ENCODE data around the gene LOX.
"Not testable (repeated sequence)": the region's sequence is repeated elsewhere in the genome, so short reads cannot be mapped to it uniquely, and the experiment has no call there.

Gene LOX

DNA sequence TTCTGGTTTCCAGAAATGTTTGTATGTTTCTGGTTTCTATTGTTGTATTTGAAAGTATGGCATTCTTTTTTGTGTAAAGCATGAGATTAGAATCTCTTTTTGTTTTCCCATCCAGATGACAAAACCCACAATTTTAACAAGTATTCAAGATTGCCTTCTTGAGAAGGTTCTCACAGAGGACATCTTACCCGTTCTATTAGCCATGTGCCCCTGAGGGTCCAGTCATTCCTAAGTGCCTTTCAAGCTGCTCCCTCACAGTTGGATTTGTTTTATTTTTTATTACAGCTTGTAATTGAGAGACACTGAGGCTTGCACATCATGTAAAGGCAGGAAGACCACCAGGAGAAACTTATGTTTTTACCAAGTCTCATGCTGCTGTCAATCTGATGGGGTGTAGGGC lies 19.3 kb upstream of the LOX start:
- H3K9me3 ChIP-seq (ENCODE audit: control insufficient read depth, low read length) = no peaks in the 10 kb centered on the region
- no peaks in the 10 kb centered on the region for H3K36me3 ChIP-seq (ENCODE audit: control insufficient read depth, insufficient read depth, low read length)
- no peak overlapping the region for H3K4me3 ChIP-seq (ENCODE audit: extremely low read depth, insufficient read depth, low read length, poor library complexity, severe bottlenecking)
- H3K4me1 ChIP-seq (ENCODE audit: control insufficient read depth, insufficient read depth, low read length, poor library complexity, severe bottlenecking) = peaks cover 10% of the 10 kb centered on the region
- 86 to 100% methylated on average over 1 of the region's 1 CpG for WGBS, 2 experiments (ENCODE audit: insufficient coverage in 2 of 2)
- no peak overlapping the region for H3K27ac ChIP-seq (ENCODE audit: low read depth, low read length, severe bottlenecking)

DNA sequence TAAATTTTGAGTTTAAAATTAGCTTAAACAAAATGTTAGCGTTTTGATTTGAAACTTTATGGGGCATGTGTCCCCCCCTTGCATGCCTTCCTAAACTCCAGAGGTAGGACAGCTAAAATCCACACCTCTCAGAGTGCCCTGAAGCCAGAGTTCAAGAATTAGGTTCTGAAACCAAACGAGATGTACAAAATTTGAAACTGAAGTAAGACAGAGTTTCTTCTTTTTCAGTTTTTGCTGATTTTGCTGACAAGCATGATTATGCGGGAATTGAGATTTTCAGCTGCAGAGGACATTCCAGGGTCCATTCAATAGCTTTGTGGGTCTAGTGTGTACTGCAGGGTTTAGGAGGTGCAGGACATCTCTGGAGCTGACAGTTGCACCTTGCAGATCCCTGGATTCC lies 17.1 kb upstream of the LOX start:
- 100% methylated on average over 2 of the region's 3 CpGs for WGBS, 2 experiments (ENCODE audit: insufficient coverage in 2 of 2)
- Histone ChIP-seq H3K36me3 (ENCODE audit: control insufficient read depth, insufficient read depth, low read length) (no peaks in the 10 kb centered on the region), H3K4me3 (ENCODE audit: extremely low read depth, insufficient read depth, low read length, poor library complexity, severe bottlenecking) (no peak overlapping the region), H3K27ac (ENCODE audit: low read depth, low read length, severe bottlenecking) (no peak overlapping the region), H3K9me3 (ENCODE audit: control insufficient read depth, low read length) (no peaks in the 10 kb centered on the region), H3K4me1 (ENCODE audit: control insufficient read depth, insufficient read depth, low read length, poor library complexity, severe bottlenecking) (peaks cover 14% of the 10 kb centered on the region)

DNA sequence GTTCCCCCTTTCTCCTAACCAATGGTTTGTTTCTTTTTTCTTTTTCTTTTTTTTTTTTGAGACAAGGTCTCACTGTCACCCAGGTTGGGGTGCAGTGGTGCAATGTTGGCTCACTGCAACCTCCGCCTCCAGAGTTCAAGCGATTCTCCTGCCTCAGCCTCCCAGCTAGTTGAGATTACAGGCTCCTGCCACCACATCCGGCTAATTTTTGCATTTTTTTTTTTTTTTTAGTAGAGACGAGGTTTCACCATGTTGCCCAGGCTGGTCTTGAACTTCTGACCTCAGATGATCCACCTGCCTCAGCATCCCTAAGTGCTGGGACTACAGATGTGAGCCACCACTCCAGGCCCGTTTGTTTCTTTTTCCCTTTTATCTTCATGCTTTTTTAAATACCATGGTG lies 16.2 kb upstream of the LOX start:
- 87 to 93% methylated on average over 3 to 4 of the region's 5 CpGs for WGBS, 2 experiments (ENCODE audit: insufficient coverage in 2 of 2)
- H3K36me3 ChIP-seq (ENCODE audit: control insufficient read depth, insufficient read depth, low read length); H3K27ac ChIP-seq (ENCODE audit: low read depth, low read length, severe bottlenecking); H3K4me3 ChIP-seq (ENCODE audit: extremely low read depth, insufficient read depth, low read length, poor library complexity, severe bottlenecking); H3K9me3 ChIP-seq (ENCODE audit: control insufficient read depth, low read length): not testable (repeated sequence)
- H3K4me1 ChIP-seq (ENCODE audit: control insufficient read depth, insufficient read depth, low read length, poor library complexity, severe bottlenecking) = peaks cover 16% of the 10 kb centered on the region

DNA sequence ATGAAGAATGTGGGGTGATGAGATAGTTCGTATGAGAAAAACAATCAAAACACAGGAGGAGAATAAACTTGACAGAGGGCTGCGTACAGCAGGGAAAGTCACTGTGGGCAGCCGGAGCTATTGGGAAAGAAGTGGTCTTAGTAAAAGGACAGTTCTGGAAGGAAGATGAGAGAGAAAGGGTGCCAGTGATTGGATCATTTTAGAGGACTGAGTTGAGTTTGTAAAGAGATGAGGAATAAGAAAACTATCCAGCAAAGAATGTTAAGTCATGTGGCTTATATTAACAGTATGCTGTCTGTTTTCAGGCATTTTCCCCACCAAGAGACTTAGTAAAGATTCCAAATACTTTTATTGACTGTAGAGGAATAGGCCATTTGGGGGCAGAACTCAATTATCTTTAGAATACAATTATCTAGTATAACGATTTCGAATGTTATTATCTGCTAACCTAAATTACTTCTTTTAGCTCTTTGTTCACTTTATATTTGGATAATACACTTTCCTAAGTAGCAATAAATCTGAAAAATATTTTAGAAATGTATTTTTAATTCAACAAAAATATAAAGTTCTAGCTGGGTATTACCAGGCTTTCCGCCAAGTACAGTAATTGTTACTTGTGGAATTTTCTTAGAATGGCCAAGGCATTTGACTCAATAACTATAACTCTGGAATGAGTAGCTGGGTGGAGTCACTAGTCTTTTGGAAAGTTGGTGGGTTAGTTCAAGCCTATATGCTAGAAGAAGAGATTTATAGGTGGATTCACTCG lies 15.5 kb upstream of the LOX start:
- 92 to 93% methylated on average over 3 of the region's 7 CpGs for WGBS, 2 experiments (ENCODE audit: insufficient coverage in 2 of 2)
- Histone ChIP-seq H3K36me3 (ENCODE audit: control insufficient read depth, insufficient read depth, low read length) (no peaks in the 10 kb centered on the region), H3K9me3 (ENCODE audit: control insufficient read depth, low read length) (no peaks in the 10 kb centered on the region), H3K4me3 (ENCODE audit: extremely low read depth, insufficient read depth, low read length, poor library complexity, severe bottlenecking) (no peak overlapping the region), H3K4me1 (ENCODE audit: control insufficient read depth, insufficient read depth, low read length, poor library complexity, severe bottlenecking) (peaks cover 20% of the 10 kb centered on the region), H3K27ac (ENCODE audit: low read depth, low read length, severe bottlenecking) (no peak overlapping the region)

DNA sequence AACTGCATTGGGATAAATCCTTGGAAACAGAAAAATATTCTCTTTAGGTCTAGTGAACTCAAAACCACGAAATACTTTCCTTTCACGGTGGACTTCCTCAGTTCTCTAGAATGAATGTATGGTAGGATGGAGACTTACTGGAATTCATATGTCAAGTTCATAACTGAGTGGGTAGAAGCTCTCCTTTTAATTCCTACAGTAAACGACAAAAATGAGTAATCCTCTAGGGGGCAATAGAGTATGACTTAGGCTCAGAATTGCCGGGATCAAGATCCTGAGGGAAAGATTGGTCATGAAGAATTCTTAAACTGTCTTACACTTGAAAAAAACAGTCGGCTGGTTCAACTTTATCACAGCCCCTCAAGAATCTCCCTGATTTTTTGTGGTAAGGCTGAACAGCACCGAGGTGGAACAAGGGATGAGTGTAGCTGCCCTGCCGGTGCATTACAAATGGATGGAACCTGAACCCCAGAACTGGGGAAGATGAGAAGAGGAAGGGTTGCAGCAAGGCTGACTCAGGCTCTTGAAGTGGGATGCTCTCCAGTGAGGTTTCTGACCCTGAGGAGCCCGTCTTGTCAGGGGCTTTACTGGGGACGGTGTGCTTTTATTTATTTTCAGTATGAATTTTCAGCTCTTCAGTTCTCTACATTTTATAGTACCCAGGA lies 14.0 kb upstream of the LOX start:
- no peak overlapping the region for H3K27ac ChIP-seq (ENCODE audit: low read depth, low read length, severe bottlenecking)
- 50% methylated on average over 2 to 4 of the region's 9 CpGs for WGBS, 2 experiments (ENCODE audit: insufficient coverage in 2 of 2)
- peaks cover 18% of the 10 kb centered on the region for H3K4me1 ChIP-seq (ENCODE audit: control insufficient read depth, insufficient read depth, low read length, poor library complexity, severe bottlenecking)
- no peak overlapping the region for H3K4me3 ChIP-seq (ENCODE audit: extremely low read depth, insufficient read depth, low read length, poor library complexity, severe bottlenecking)
- H3K36me3 ChIP-seq (ENCODE audit: control insufficient read depth, insufficient read depth, low read length) = no peaks in the 10 kb centered on the region
- H3K9me3 ChIP-seq (ENCODE audit: control insufficient read depth, low read length) = no peaks in the 10 kb centered on the region

DNA sequence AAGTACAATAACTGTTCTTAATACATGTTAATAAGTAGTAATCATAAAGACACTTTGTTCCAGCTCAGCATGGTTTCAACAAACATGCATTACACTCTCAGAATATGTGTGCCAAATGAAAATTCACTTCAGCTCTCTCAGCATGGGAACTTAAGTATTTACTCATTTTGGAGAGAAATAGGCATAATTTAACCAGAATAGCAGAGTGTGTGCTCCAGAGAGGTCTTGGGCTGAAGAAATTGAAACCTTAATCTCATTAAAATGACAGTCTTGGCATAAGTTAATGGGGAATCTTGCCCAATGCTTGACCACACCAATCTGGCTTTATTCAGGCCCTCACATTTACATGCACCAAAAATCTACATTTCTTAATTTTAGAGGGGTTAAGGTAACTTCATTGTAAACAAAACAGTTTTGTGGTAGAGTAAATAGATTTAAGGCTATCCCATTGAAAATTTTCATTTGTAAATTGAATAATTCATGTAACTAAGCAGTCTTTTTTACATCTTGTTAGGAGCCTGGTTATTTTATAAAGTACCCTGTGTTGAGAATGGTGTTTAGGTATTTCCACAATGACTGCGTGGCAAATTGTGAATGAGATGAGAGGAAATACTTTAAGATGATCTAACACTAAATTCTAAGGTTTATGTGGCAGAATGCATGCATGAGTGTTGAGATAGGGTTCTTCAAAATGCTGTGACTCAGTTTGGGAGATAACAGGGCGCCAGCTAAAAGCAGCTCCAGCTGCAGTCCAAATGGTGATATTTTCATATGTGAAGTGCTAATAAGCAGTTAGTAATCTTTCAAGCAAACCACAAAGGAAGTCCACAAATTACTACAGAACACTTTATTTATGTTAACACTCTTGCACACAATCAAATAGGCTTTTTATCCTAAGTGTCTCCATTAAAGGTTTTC lies 11.3 kb upstream of the LOX start:
- peak overlapping the region; percentile 69 for H3K27ac ChIP-seq (ENCODE audit: low read depth, low read length, severe bottlenecking)
- H3K4me3 ChIP-seq (ENCODE audit: extremely low read depth, insufficient read depth, low read length, poor library complexity, severe bottlenecking) = no peak overlapping the region
- H3K36me3 ChIP-seq (ENCODE audit: control insufficient read depth, insufficient read depth, low read length) = no peaks in the 10 kb centered on the region
- H3K9me3 ChIP-seq (ENCODE audit: control insufficient read depth, low read length) = no peaks in the 10 kb centered on the region
- H3K4me1 ChIP-seq (ENCODE audit: control insufficient read depth, insufficient read depth, low read length, poor library complexity, severe bottlenecking) = peaks cover 18% of the 10 kb centered on the region
- WGBS, 2 experiments (ENCODE audit: insufficient coverage in 2 of 2) = 83% methylated on average over 1 of the region's 2 CpGs; no CpG with 5 or more reads in 1 of the 2 experiments

DNA sequence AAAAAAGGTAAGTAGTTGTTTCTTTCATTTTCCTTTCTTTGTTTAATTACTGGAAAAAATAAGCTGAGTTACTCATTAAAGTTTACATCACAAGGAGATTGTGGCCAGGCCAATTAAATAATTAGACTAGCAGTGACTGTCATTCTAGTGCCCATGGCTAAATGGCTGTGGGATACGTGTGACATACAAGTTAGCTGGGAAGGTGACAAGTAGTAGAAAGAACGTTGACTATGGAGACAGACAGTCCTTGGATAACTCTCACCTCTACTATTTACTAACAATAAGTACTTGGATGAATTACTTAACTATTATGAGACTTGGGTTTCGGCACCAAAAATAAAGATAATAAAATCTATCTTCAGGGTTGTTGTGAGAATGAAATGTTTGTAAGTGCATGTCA lies 7.0 kb upstream of the LOX start:
- no peak overlapping the region for H3K27ac ChIP-seq (ENCODE audit: low read depth, low read length, severe bottlenecking)
- H3K4me1 ChIP-seq (ENCODE audit: control insufficient read depth, insufficient read depth, low read length, poor library complexity, severe bottlenecking) = peaks cover 29% of the 10 kb centered on the region
- WGBS, 2 experiments (ENCODE audit: insufficient coverage in 2 of 2) = no CpG with 5 or more reads among the region's 3 CpGs
- H3K36me3 ChIP-seq (ENCODE audit: control insufficient read depth, insufficient read depth, low read length) = no peaks in the 10 kb centered on the region
- H3K4me3 ChIP-seq (ENCODE audit: extremely low read depth, insufficient read depth, low read length, poor library complexity, severe bottlenecking) = no peak overlapping the region
- no peaks in the 10 kb centered on the region for H3K9me3 ChIP-seq (ENCODE audit: control insufficient read depth, low read length)

DNA sequence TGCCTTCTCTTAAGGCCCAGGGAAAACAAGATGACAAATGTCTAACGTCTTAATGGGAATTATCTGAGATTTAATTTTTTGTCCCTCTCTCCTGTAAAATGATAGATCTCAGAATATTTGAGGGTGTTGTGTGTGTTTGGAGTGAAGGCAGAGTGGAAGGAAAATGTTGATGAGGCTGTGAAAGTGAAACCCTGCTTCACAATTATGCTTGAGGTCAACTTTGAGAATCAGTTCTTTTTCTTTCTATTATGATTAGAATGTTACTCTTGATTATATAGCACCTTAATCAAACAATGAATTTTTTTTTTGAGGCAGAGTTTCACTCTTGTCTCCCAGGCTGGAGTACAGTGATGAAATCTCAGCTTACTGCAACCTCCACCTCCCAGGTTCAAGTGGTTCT lies 5.5 kb upstream of the LOX start:
- WGBS, 2 experiments (ENCODE audit: insufficient coverage in 2 of 2) = no CpG with 5 or more reads among the region's 1 CpG
- Histone ChIP-seq H3K9me3 (ENCODE audit: control insufficient read depth, low read length) (no peaks in the 10 kb centered on the region), H3K27ac (ENCODE audit: low read depth, low read length, severe bottlenecking) (no peak overlapping the region), H3K4me1 (ENCODE audit: control insufficient read depth, insufficient read depth, low read length, poor library complexity, severe bottlenecking) (peaks cover 27% of the 10 kb centered on the region), H3K36me3 (ENCODE audit: control insufficient read depth, insufficient read depth, low read length) (no peaks in the 10 kb centered on the region), H3K4me3 (ENCODE audit: extremely low read depth, insufficient read depth, low read length, poor library complexity, severe bottlenecking) (no peak overlapping the region)

DNA sequence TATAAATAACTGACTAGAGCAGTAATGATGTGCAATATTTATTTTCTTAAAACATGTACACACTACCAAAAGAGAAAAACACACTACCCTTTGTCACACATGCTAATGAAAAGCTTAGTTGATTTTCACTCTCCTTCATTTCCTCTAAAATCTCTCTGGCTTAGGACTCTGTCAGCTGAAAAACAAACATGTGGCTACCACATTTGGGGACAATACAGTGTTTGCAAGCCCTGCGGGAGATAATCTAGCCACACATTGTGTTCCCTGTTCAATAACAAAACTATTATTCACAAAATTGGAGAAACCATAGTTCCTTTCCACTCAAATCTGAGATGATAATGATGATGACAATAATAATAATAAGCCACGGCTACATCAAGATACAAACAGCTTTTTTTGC lies 3.5 kb upstream of the LOX start:
- 100% methylated on average over 1 of the region's 2 CpGs; no CpG with 5 or more reads in 1 of the 2 experiments for WGBS, 2 experiments (ENCODE audit: insufficient coverage in 2 of 2)
- H3K4me3 ChIP-seq (ENCODE audit: extremely low read depth, insufficient read depth, low read length, poor library complexity, severe bottlenecking) = no peak overlapping the region
- H3K36me3 ChIP-seq (ENCODE audit: control insufficient read depth, insufficient read depth, low read length) = no peaks in the 10 kb centered on the region
- no peaks in the 10 kb centered on the region for H3K9me3 ChIP-seq (ENCODE audit: control insufficient read depth, low read length)
- peaks cover 27% of the 10 kb centered on the region for H3K4me1 ChIP-seq (ENCODE audit: control insufficient read depth, insufficient read depth, low read length, poor library complexity, severe bottlenecking)
- H3K27ac ChIP-seq (ENCODE audit: low read depth, low read length, severe bottlenecking) = no peak overlapping the region

DNA sequence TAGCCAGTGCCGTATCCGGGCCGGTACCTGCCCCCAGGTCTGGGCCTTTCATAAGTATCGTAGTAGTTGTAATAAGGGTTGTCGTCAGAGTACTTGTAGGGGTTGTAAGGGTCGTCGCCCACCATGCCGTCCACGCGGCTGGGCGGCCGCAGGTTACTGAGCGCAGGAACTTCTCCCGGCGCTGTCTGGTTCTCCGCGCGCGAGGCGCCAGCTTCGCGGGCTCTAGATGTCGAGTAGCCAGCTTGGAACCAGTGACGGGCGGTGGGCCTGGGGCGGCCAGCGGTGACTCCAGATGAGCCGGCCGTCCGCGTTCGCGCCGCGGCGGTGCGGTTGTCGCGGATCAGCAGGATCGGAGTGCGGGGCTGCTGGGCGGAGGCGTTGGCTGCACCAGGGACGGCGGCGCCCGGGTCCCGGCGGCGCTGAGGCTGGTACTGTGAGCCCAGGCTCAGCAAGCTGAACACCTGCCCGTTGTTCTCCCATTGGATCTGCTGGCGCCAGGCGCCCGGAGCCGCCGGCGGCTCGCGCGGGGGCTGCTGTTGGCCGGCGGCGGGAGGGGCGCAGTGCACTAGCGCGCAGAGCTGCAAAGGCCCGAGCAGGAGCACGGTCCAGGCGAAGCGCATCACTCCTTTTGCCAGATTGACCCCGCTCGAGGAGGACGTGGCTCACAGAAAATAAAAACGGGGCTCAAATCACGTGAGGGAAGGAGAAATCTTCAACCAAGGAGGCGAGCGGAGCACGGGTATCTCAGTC lies 518 bp downstream of the LOX start:
- 0 to 1% methylated on average over 63 to 67 of the region's 78 CpGs for WGBS, 2 experiments (ENCODE audit: insufficient coverage in 2 of 2)
- Histone ChIP-seq H3K9me3 (ENCODE audit: control insufficient read depth, low read length) (no peaks in the 10 kb centered on the region), H3K36me3 (ENCODE audit: control insufficient read depth, insufficient read depth, low read length) (peaks cover 31% of the 10 kb centered on the region), H3K4me1 (ENCODE audit: control insufficient read depth, insufficient read depth, low read length, poor library complexity, severe bottlenecking) (peaks cover 37% of the 10 kb centered on the region), H3K4me3 (ENCODE audit: extremely low read depth, insufficient read depth, low read length, poor library complexity, severe bottlenecking) (peak overlapping the region; percentile 73), H3K27ac (ENCODE audit: low read depth, low read length, severe bottlenecking) (peak overlapping the region; percentile 88)

Measured in mesodermal cell (in vitro differentiated cells).